CD4-positive, alpha-beta T cell treated with Interferon gamma for 1 hour (primary cell): ENCODE measurements around the gene SIT1.
A peak's percentile ranks its signal among the peaks of the same experiment; 100 is the strongest.
"Not testable (repeated sequence)": the region's sequence is repeated elsewhere in the genome, so short reads cannot be mapped to it uniquely, and the experiment has no call there.

Experiments
- DNase-seq: peaks from one replicate; pipeline ENCODE4 v3.0.0-alpha.2; 2020

The SIT1 gene

GRCh38 chr9:35658137-35658967 lies 7.6 kb upstream of the SIT1 start, which contains the start of gene CCDC107:
Gene CCDC107, plus strand, starts transcription at chr9:35658292. Its CDS starts 88 bp downstream, at chr9:35658380.
- DNase-seq: peak; percentile 86

- peak; percentile 93 for DNase-seq
Measured at GRCh38 chr9:35657546-35658136, 6.9 kb upstream of the SIT1 start, which contains the start of gene RMRP. Gene RMRP, minus strand, starts transcription at chr9:35658019.

- no peak for DNase-seq
Measured at GRCh38 chr9:35656831-35657545, 6.3 kb upstream of the SIT1 start.

GRCh38 chr9:35656348-35656747 lies 5.6 kb upstream of the SIT1 start:
- no peak for DNase-seq

- no peak for DNase-seq
Measured at GRCh38 chr9:35653611-35654010, 2.9 kb upstream of the SIT1 start.

- DNase-seq: no peak
Measured at GRCh38 chr9:35652829-35653209, 2.1 kb upstream of the SIT1 start.

- DNase-seq: no peak
Measured at GRCh38 chr9:35651956-35652828, 1.5 kb upstream of the SIT1 start.

- peak; percentile 26 for DNase-seq
Measured at GRCh38 chr9:35649431-35650340, 1.0 kb downstream of the SIT1 start.

- DNase-seq: peak; percentile 89
Measured at GRCh38 chr9:35646533-35647265, 4.0 kb downstream of the SIT1 start.

- DNase-seq: no peak
Measured at GRCh38 chr9:35646153-35646532, 4.6 kb downstream of the SIT1 start.

- not testable (repeated sequence) for DNase-seq
Measured at GRCh38 chr9:35645736-35646135, 5.0 kb downstream of the SIT1 start.

- DNase-seq: no peak
Measured at GRCh38 chr9:35643046-35643445, 7.7 kb downstream of the SIT1 start.

GRCh38 chr9:35641478-35641877 lies 9.3 kb downstream of the SIT1 start:
- DNase-seq: not testable (repeated sequence)

- DNase-seq: not testable (repeated sequence)
Measured at GRCh38 chr9:35640431-35640830, 10.3 kb downstream of the SIT1 start.

- no peak for DNase-seq
Measured at GRCh38 chr9:35639631-35640030, 11.1 kb downstream of the SIT1 start.

- not testable (repeated sequence) for DNase-seq
Measured at GRCh38 chr9:35639225-35639624, 11.5 kb downstream of the SIT1 start.

GRCh38 chr9:35638751-35639150 lies 12.0 kb downstream of the SIT1 start:
- DNase-seq: peak; percentile 54

- not testable (repeated sequence) for DNase-seq
Measured at GRCh38 chr9:35637427-35637955, 13.2 kb downstream of the SIT1 start.

- DNase-seq: not testable (repeated sequence)
Measured at GRCh38 chr9:35636877-35637246, 13.9 kb downstream of the SIT1 start.

- no peak for DNase-seq
Measured at GRCh38 chr9:35636135-35636876, 14.4 kb downstream of the SIT1 start.
